Mesodermal cell (in vitro differentiated cells): ENCODE results near the gene ACOX2.

ENCODE experiments used
- H3K27ac ChIP-seq: 2 replicates; pipeline ENCODE4 v1.7.0; 2013; ENCODE audit warnings: mild to moderate bottlenecking, low read depth, low read length, moderate library complexity; ENCODE audit not compliant: severe bottlenecking
- H3K36me3 ChIP-seq: 2 replicates; pipeline ENCODE4 v1.7.1; 2013; ENCODE audit warnings: mild to moderate bottlenecking, low read length, moderate library complexity; ENCODE audit not compliant: control insufficient read depth, insufficient read depth
- H3K4me1 ChIP-seq: one replicate; pipeline ENCODE4 v1.7.1; 2013; ENCODE audit warnings: mild to moderate bottlenecking, low read length; ENCODE audit not compliant: insufficient read depth, control insufficient read depth, poor library complexity, severe bottlenecking
- H3K4me3 ChIP-seq: 2 replicates; pipeline ENCODE4 v1.7.0; 2013; ENCODE audit warnings: low read length, control low read depth, mild to moderate bottlenecking; ENCODE audit not compliant: insufficient read depth, poor library complexity, severe bottlenecking; ENCODE audit errors: extremely low read depth
- H3K9me3 ChIP-seq: 2 replicates; pipeline ENCODE4 v1.7.1; 2013; ENCODE audit warnings: mild to moderate bottlenecking, low read length, moderate library complexity; ENCODE audit not compliant: control insufficient read depth
- WGBS, 2 experiments: methylation state at CpG; one replicate each; pipeline ENCODE4 v1.1.5; 2013; ENCODE audit warnings: missing lambda C conversion rate in 2 of 2; ENCODE audit not compliant: insufficient coverage in 2 of 2; 5-methylcytosine and 5-hydroxymethylcytosine counted together

ACOX2 gene

GRCh38 chr3:58470363-58471024 is 66.5 kb downstream of the ACOX2 start:
- Histone ChIP-seq H3K4me1 (peaks cover 23% of the 10 kb centered on the region), H3K4me3 (no peak overlapping the region), H3K9me3 (no peaks in the 10 kb centered on the region), H3K27ac (peak overlapping the region; percentile 76), H3K36me3 (no peaks in the 10 kb centered on the region)
- 96 to 99% methylated on average over 9 to 11 of the region's 12 CpGs for WGBS, 2 experiments

- H3K4me1 ChIP-seq = peaks cover 17% of the 10 kb centered on the region
- H3K4me3 ChIP-seq = no peak overlapping the region
- no peak overlapping the region for H3K27ac ChIP-seq
- no peaks in the 10 kb centered on the region for H3K9me3 ChIP-seq
- no CpG with 5 or more reads among the region's 4 CpGs for WGBS, 2 experiments
- H3K36me3 ChIP-seq = no peaks in the 10 kb centered on the region
Measured at GRCh38 chr3:58469096-58469495, 67.9 kb downstream of the ACOX2 start.

- H3K4me1 ChIP-seq = peaks cover 17% of the 10 kb centered on the region
- no peaks in the 10 kb centered on the region for H3K36me3 ChIP-seq
- H3K9me3 ChIP-seq = no peaks in the 10 kb centered on the region
- H3K4me3 ChIP-seq = no peak overlapping the region
- 86 to 88% methylated on average over 3 to 4 of the region's 4 CpGs for WGBS, 2 experiments
- H3K27ac ChIP-seq = no peak overlapping the region
Measured at GRCh38 chr3:58466899-58467563, 70.0 kb downstream of the ACOX2 start.

- H3K9me3 ChIP-seq = no peaks in the 10 kb centered on the region
- no peaks in the 10 kb centered on the region for H3K4me1 ChIP-seq
- H3K27ac ChIP-seq = no peak overlapping the region
- H3K4me3 ChIP-seq = no peak overlapping the region
- H3K36me3 ChIP-seq = no peaks in the 10 kb centered on the region
- WGBS, 2 experiments = 83 to 94% methylated on average over 1 to 2 of the region's 3 CpGs
Measured at GRCh38 chr3:58464866-58465265, 72.1 kb downstream of the ACOX2 start.

- no peaks in the 10 kb centered on the region for H3K4me1 ChIP-seq
- no peak overlapping the region for H3K27ac ChIP-seq
- WGBS, 2 experiments = 36 to 50% methylated on average over 2 to 3 of the region's 5 CpGs
- no peaks in the 10 kb centered on the region for H3K36me3 ChIP-seq
- H3K4me3 ChIP-seq = no peak overlapping the region
- no peaks in the 10 kb centered on the region for H3K9me3 ChIP-seq
Measured at GRCh38 chr3:58463942-58464271, 73.1 kb downstream of the ACOX2 start.

GRCh38 chr3:58463181-58463941 is 73.6 kb downstream of the ACOX2 start:
- H3K36me3 ChIP-seq = no peaks in the 10 kb centered on the region
- no peak overlapping the region for H3K27ac ChIP-seq
- H3K4me3 ChIP-seq = no peak overlapping the region
- no peaks in the 10 kb centered on the region for H3K9me3 ChIP-seq
- no peaks in the 10 kb centered on the region for H3K4me1 ChIP-seq
- WGBS, 2 experiments = 7 to 30% methylated on average over 9 to 10 of the region's 18 CpGs

GRCh38 chr3:58462829-58463180 is 74.2 kb downstream of the ACOX2 start:
- Histone ChIP-seq H3K27ac (no peak overlapping the region), H3K36me3 (no peaks in the 10 kb centered on the region), H3K9me3 (no peaks in the 10 kb centered on the region), H3K4me1 (no peaks in the 10 kb centered on the region), H3K4me3 (no peak overlapping the region)
- 39 to 43% methylated on average over 4 of the region's 4 CpGs for WGBS, 2 experiments

- no peaks in the 10 kb centered on the region for H3K4me1 ChIP-seq
- no peak overlapping the region for H3K27ac ChIP-seq
- no peaks in the 10 kb centered on the region for H3K36me3 ChIP-seq
- no peak overlapping the region for H3K4me3 ChIP-seq
- peaks cover 10% of the 10 kb centered on the region for H3K9me3 ChIP-seq
- 78 to 93% methylated on average over 2 of the region's 4 CpGs for WGBS, 2 experiments
Measured at GRCh38 chr3:58459160-58459559, 77.8 kb downstream of the ACOX2 start.
